HEK293T (cell line): ENCODE measurements around the gene NACAD.

Experiments used
- ARNT ChIP-seq: fragments of 450-650 bp; IDR thresholded peaks from 2 replicates; pipeline ENCODE4 v1.6.1; 2017; ENCODE audit warnings: mild to moderate bottlenecking
- BHLHE40 ChIP-seq: fragments of 450-650 bp; IDR thresholded peaks from 2 replicates; pipeline ENCODE4 v1.6.1; 2016; ENCODE audit warnings: mild to moderate bottlenecking, moderate library complexity, borderline replicate concordance
- FOXA1 ChIP-seq: fragments of 450-650 bp; IDR thresholded peaks from 2 replicates; pipeline ENCODE4 v1.6.1; 2016; ENCODE audit warnings: mild to moderate bottlenecking
- FOXK2 ChIP-seq: fragments of 450-650 bp; IDR thresholded peaks from 2 replicates; pipeline ENCODE4 v1.6.1; 2016; ENCODE audit warnings: mild to moderate bottlenecking
- FOXM1 ChIP-seq: fragments of 450-650 bp; IDR thresholded peaks from 2 replicates; pipeline ENCODE4 v1.6.1; 2017; ENCODE audit warnings: mild to moderate bottlenecking, borderline replicate concordance
- LEF1 ChIP-seq: fragments of 450-650 bp; IDR thresholded peaks from 2 replicates; pipeline ENCODE4 v1.6.1; 2017; ENCODE audit warnings: mild to moderate bottlenecking, borderline replicate concordance
- NFRKB ChIP-seq: fragments of 450-650 bp; IDR thresholded peaks from 2 replicates; pipeline ENCODE4 v1.6.1; 2016; ENCODE audit warnings: mild to moderate bottlenecking, moderate library complexity
- SP1 ChIP-seq: fragments of 450-650 bp; IDR thresholded peaks from 2 replicates; pipeline ENCODE4 v1.6.1; 2017
- SUZ12 ChIP-seq: fragments of 450-650 bp; IDR thresholded peaks from 2 replicates; pipeline ENCODE4 v1.6.1; 2016; ENCODE audit warnings: mild to moderate bottlenecking
- TARDBP ChIP-seq: fragments of 450-650 bp; IDR thresholded peaks from 2 replicates; pipeline ENCODE4 v1.6.1; 2016
- TF ChIP-seq, protein P1 (sequence below): fragments of 450-650 bp; IDR thresholded peaks from 2 replicates; pipeline ENCODE4 v1.6.1; 2016

- TF ChIP-seq FOXK2 (no peak), BHLHE40 (no peak), NFRKB (no peak), SUZ12 (no peak), SP1 (no peak), FOXM1 (no peak), LEF1 (no peak), TARDBP (no peak), FOXA1 (no peak), ARNT (no peak)
- TF ChIP-seq, protein P1, sequence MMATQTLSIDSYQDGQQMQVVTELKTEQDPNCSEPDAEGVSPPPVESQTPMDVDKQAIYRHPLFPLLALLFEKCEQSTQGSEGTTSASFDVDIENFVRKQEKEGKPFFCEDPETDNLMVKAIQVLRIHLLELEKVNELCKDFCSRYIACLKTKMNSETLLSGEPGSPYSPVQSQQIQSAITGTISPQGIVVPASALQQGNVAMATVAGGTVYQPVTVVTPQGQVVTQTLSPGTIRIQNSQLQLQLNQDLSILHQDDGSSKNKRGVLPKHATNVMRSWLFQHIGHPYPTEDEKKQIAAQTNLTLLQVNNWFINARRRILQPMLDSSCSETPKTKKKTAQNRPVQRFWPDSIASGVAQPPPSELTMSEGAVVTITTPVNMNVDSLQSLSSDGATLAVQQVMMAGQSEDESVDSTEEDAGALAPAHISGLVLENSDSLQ = no peak
Observed at GRCh38 chr7:45086331-45087065, 2.3 kb downstream of the NACAD start.
